WI38 (cell line): ENCODE data around the gene QPRT.
"Not testable (repeated sequence)": the region's sequence is repeated elsewhere in the genome, so short reads cannot be mapped to it uniquely, and the experiment has no call there.

Experiments used
- H3K4me3 ChIP-seq: 2 replicates; pipeline ENCODE4 v1.5.1; 2011; ENCODE audit warnings: low read depth, mild to moderate bottlenecking, control low read depth, low read length
- TF ChIP-seq, protein P1 (sequence below): IDR thresholded peaks from 2 replicates; pipeline ENCODE4 v1.5.1; 2012; ENCODE audit warnings: low read depth, mild to moderate bottlenecking, control low read depth, low read length

Gene QPRT

DNA sequence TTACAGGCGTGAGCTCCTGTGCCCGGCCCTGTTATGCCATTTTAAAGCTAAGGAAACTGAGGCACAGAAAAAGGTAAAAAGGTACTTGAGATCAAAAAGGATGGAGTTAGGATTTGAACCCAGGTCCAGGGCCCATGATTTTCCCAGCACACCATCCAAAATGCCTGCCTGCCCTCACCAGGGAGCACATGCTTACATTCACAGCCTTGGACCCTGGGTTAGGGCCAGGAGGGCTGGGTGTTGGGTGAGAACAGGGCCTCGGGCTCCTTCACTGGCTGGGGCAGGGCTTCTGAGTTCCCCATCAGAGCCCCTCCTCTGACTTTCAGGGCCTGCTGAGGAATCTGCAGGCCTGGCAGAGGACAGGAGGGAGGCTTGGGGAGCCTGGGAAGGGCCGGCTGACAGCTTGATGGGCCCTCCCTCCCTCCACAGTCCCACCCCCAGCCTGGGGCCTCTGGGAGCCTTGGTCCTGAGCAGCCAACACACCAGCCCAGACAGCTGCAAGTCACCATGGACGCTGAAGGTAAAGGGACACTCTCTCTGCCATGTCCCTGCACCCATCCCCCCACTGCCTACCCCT is at the start of gene QPRT:
QPRT (plus strand) TSS at position 490 of the 577 bp plus-strand sequence; CDS start at position 508, 18 bp downstream.
- TF ChIP-seq, protein P1, sequence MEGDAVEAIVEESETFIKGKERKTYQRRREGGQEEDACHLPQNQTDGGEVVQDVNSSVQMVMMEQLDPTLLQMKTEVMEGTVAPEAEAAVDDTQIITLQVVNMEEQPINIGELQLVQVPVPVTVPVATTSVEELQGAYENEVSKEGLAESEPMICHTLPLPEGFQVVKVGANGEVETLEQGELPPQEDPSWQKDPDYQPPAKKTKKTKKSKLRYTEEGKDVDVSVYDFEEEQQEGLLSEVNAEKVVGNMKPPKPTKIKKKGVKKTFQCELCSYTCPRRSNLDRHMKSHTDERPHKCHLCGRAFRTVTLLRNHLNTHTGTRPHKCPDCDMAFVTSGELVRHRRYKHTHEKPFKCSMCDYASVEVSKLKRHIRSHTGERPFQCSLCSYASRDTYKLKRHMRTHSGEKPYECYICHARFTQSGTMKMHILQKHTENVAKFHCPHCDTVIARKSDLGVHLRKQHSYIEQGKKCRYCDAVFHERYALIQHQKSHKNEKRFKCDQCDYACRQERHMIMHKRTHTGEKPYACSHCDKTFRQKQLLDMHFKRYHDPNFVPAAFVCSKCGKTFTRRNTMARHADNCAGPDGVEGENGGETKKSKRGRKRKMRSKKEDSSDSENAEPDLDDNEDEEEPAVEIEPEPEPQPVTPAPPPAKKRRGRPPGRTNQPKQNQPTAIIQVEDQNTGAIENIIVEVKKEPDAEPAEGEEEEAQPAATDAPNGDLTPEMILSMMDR: no peak
- no peak within 1 kb of the TSS for H3K4me3 ChIP-seq

DNA sequence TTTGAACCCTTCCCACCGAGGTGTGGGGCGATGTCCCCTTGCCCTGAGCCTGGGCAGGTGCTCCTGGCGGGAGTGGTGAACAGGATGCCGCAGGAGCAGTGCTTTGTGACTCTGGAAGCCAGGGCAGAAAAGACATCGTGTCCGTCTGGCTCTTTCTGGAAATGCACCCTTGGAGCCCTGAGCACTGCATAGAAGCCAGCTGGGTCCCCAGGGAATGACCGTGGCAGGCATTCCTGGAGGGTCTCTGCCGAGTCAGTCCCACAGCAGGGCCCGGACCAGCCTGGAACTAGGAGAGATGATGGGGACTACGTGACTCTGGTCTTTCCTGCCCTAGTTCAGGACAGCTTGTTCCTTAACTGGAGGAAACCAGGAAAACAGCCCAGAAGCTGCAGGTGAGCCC is 49.7 kb upstream of the QPRT start:
- H3K4me3 ChIP-seq: not testable (repeated sequence)

GRCh38 chr16:29631658-29632057 is 47.3 kb upstream of the QPRT start:
- H3K4me3 ChIP-seq: not testable (repeated sequence)

DNA sequence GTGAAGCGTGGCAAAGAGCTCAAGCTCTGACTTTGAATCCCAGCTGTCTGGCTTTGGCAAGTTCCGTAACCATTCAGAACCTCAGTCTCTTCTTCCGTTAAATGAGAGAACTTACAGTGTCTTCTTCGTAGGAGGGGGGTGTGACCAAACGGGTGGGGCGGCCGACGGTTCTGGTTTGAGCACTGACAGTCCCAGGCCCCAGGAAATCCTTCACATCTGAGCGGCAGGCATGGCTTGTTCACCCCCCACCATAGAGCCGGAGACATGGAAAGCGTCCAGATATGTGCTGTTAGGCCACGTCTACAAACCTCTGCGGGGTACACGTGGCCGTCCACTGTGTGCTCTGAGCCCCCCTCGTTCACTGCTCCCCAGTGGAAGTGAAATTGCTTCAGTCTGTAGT is 43.1 kb upstream of the QPRT start:
- not testable (repeated sequence) for H3K4me3 ChIP-seq

GRCh38 chr16:29636368-29636767 is 42.6 kb upstream of the QPRT start:
- H3K4me3 ChIP-seq: not testable (repeated sequence)

GRCh38 chr16:29638751-29639150 is 40.2 kb upstream of the QPRT start:
- H3K4me3 ChIP-seq: not testable (repeated sequence)

DNA sequence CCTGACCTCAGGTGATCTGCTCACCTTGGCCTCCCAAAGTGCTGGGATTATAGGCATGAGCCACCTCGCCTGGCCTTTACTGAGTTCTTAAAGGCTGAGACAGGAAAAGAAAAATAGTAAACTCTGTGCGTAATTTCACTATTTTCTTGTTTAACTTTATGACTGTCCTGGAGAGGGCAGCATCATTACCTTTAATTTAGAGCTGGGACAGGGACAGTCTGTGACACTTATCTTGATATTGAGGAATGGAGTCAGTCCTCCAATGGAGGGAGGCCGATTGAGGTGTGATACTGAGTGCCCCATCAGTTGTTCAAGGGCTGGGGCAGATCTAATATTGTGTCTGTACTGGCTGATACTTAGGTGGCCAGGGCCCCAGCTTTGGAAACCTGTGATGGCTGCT is 37.4 kb upstream of the QPRT start:
- no peak overlapping the region for H3K4me3 ChIP-seq
- TF ChIP-seq, protein P1: no peak

GRCh38 chr16:29643596-29643995 is 35.4 kb upstream of the QPRT start:
- TF ChIP-seq, protein P1: no peak
- H3K4me3 ChIP-seq: no peak overlapping the region

DNA sequence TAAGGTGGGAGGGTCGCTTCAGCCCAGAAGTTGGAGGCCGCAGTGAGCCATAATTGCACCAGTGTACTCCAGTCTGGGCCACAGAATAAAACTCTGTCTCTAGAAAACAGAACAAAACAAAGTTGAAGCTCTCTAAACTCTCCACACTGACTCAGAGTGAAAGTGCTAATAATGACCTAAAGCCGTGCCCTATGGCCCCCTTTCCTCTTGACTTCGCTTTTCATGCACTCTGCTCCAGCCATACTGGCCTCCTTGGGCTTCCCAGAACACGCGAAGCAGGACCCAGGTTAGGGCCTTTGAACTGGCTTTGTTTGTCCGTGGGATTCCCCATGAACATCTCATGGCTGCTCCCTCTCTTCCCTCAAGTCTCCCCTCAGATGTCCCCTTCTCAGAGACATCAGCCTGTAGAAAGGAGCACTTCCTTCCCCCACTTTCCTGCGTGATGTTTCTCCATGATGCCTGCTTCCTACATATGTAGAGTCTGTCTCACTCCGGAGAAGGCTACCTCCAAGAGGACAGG is 34.6 kb upstream of the QPRT start:
- no peak overlapping the region for H3K4me3 ChIP-seq
- TF ChIP-seq, protein P1: no peak

GRCh38 chr16:29644973-29645693 is 33.8 kb upstream of the QPRT start:
- H3K4me3 ChIP-seq: no peak overlapping the region
- TF ChIP-seq, protein P1: no peak
